Gastrocnemius medialis (tissue), 4 donors: Measurements from ENCODE around the gene MYO1E.

ENCODE experiments used
- CTCF ChIP-seq, 5 experiments: fragments of 450-650 bp in 3 of 5; fragments of 200-600 bp in 2 of 5; sonication (generic) in 2 of 5; IDR thresholded peaks in 4 of 5; conservative IDR thresholded peaks in 1 of 5; 1 replicate in 4 of 5; 2 replicates in 1 of 5; pipeline ENCODE4 v1.5.1; 2016 to 2019; ENCODE audit warnings: antibody characterized with exemption in 5 of 5, mild to moderate bottlenecking in 3 of 5, moderate library complexity in 3 of 5
- POLR2A ChIP-seq, 2 donors: fragments of 450-650 bp; IDR thresholded peaks; one replicate each; pipeline ENCODE4 v1.6.1; 2017; ENCODE audit warnings: antibody characterized with exemption in 2 of 2, mild to moderate bottlenecking in 2 of 2, moderate library complexity in 2 of 2

- no peak for TF ChIP-seq POLR2A (IDR thresholded peaks at IDR 0.05)
- no peak for TF ChIP-seq CTCF (IDR thresholded peaks at IDR 0.05 in 4 of 5, conservative IDR thresholded peaks at IDR 0.05 in 1 of 5)
These were observed 24.0 kb upstream of the MYO1E start for GRCh38 chr15:59396679-59397078.
